Activated CD8-positive, alpha-beta memory T cell treated with anti-CD3 and anti-CD28 coated beads for 36 hours (primary cell): Measurements from ENCODE around the gene TNNC1. TPM values are rescaled to one million over a fixed set of nuclear protein-coding genes. Genes with fewer than 3 reads are reported as not detected.

Source experiments
- CTCF ChIA-PET: fragments of 350-600 bp; sonication (Branson Sonifier 250); formaldehyde crosslinking; loops from one replicate; lab custom pipeline; 2021; ENCODE audit warnings: antibody characterized with exemption; lab: Charles Lee
- POLR2A ChIA-PET: fragments of 350-600 bp; sonication (Branson Sonifier 250); formaldehyde crosslinking; loops from one replicate; lab custom pipeline; 2021; ENCODE audit warnings: antibody characterized with exemption; lab: Charles Lee
- total RNA-seq, 2 experiments: library from RNA; stranded (reverse); gene quantifications; one replicate each; pipeline ENCODE4 v1.2.3, GENCODE V29; 2021

The TNNC1 gene
- total RNA-seq, 2 experiments from 2014 or later = 1.3 to 2.1 TPM

GRCh38 chr3:52447512-52448355 is 6.1 kb downstream of the TNNC1 start:
- ChIA-PET CTCF (interaction anchor here (1.8 to 4.3 kb wide), 8 partner anchors 12 to 227 kb away, joined by 8 to 27 read pairs (median 16); no protein-coding TSS in a partner anchor), POLR2A (interaction anchor here (0.5 kb wide), 1 partner anchor 29 kb away, joined by 3 read pairs; no protein-coding TSS in a partner anchor)

GRCh38 chr3:52446631-52447511 is 7.0 kb downstream of the TNNC1 start:
- CTCF ChIA-PET = interaction anchor here (0.8 to 4.3 kb wide), 12 partner anchors 7 to 226 kb away, joined by 3 to 27 read pairs (median 10); partner anchors contain the start of gene TNNC1
- POLR2A ChIA-PET = interaction anchor here (0.6 kb wide), 1 partner anchor 35 kb away, joined by 5 read pairs; no protein-coding TSS in a partner anchor

GRCh38 chr3:52446042-52446441 is 7.8 kb downstream of the TNNC1 start:
- CTCF ChIA-PET = interaction anchor here (0.8 to 4.3 kb wide), 12 partner anchors 8 to 225 kb away, joined by 3 to 27 read pairs (median 10); partner anchors contain the start of gene TNNC1
- POLR2A ChIA-PET = interaction anchor here (0.6 kb wide), 1 partner anchor 34 kb away, joined by 5 read pairs; no protein-coding TSS in a partner anchor

GRCh38 chr3:52444860-52445793 is 8.7 kb downstream of the TNNC1 start, which contains the start of gene SEMA3G:
TSS of gene SEMA3G (minus strand) at chr3:52445103. CDS start at chr3:52445027, 76 bp downstream.
- POLR2A ChIA-PET = no interaction called here
- CTCF ChIA-PET = interaction anchor here (1.6 to 4.3 kb wide), 9 partner anchors 9 to 37 kb away, joined by 6 to 27 read pairs (median 16); partner anchors contain the start of gene TNNC1

- ChIA-PET POLR2A (no interaction called here), CTCF (interaction anchor here (0.7 to 4.0 kb wide), 4 partner anchors 12 to 564 kb away, joined by 3 to 27 read pairs (median 14); no protein-coding TSS in a partner anchor)
Measured at GRCh38 chr3:52443791-52444687, 9.8 kb downstream of the TNNC1 start.

GRCh38 chr3:52443268-52443610 is 10.6 kb downstream of the TNNC1 start:
- ChIA-PET POLR2A (no interaction called here), CTCF (interaction anchor here (2.0 kb wide), 1 partner anchor 15 kb away, joined by 6 read pairs; no protein-coding TSS in a partner anchor)

GRCh38 chr3:52442409-52443267 is 11.2 kb downstream of the TNNC1 start:
- CTCF ChIA-PET = interaction anchor here (2.0 kb wide), 1 partner anchor 14 kb away, joined by 6 read pairs; no protein-coding TSS in a partner anchor

GRCh38 chr3:52441772-52442332 is 12.0 kb downstream of the TNNC1 start:
- POLR2A ChIA-PET = no interaction called here
- CTCF ChIA-PET = interaction anchor here (2.0 kb wide), 1 partner anchor 14 kb away, joined by 6 read pairs; no protein-coding TSS in a partner anchor

More at GRCh38 chr3:52442409-52443267, 11.2 kb downstream of the TNNC1 start:
- POLR2A ChIA-PET = no interaction called here

GRCh38 chr3:52441091-52441771 is 12.6 kb downstream of the TNNC1 start:
- POLR2A ChIA-PET = no interaction called here

GRCh38 chr3:52440671-52441070 is 13.2 kb downstream of the TNNC1 start:
- ChIA-PET CTCF (no interaction called here), POLR2A (no interaction called here)

More at GRCh38 chr3:52441091-52441771, 12.6 kb downstream of the TNNC1 start:
- CTCF ChIA-PET = no interaction called here

GRCh38 chr3:52440249-52440551 is 13.6 kb downstream of the TNNC1 start:
- ChIA-PET POLR2A (no interaction called here), CTCF (no interaction called here)

- ChIA-PET POLR2A (no interaction called here), CTCF (interaction anchor here (0.6 kb wide), 2 partner anchors 21 to 97 kb away, joined by 3 read pairs; no protein-coding TSS in a partner anchor)
Measured at GRCh38 chr3:52439426-52440248, 14.2 kb downstream of the TNNC1 start.

GRCh38 chr3:52438579-52439425 is 15.0 kb downstream of the TNNC1 start:
- CTCF ChIA-PET = interaction anchor here (0.6 kb wide), 1 partner anchor 22 kb away, joined by 3 read pairs; no protein-coding TSS in a partner anchor
- POLR2A ChIA-PET = no interaction called here

- ChIA-PET CTCF (no interaction called here), POLR2A (no interaction called here)
Measured at GRCh38 chr3:52438104-52438376, 15.8 kb downstream of the TNNC1 start.
